Prostate gland (tissue), 2 donors: Measurements from ENCODE around the gene C1orf210.

Source experiments
- POLR2A ChIP-seq: fragments of 450-650 bp; IDR thresholded peaks from one replicate; pipeline ENCODE4 v1.6.1; 2016; ENCODE audit warnings: antibody characterized with exemption, mild to moderate bottlenecking
- POLR2AphosphoS5 ChIP-seq: sonication (generic); formaldehyde crosslinking; IDR thresholded peaks from one replicate; pipeline ENCODE4 v1.6.1; 2017; ENCODE audit warnings: antibody characterized with exemption
- TF ChIP-seq, protein P1 (sequence below), 4 experiments: fragments of 200-600 bp in 2 of 4; fragments of 450-650 bp in 2 of 4; sonication (generic) in 2 of 4; IDR thresholded peaks; 1 replicate in 3 of 4; 2 replicates in 1 of 4; pipeline ENCODE4 v1.5.1; 2016 to 2019; ENCODE audit warnings: antibody characterized with exemption in 4 of 4, mild to moderate bottlenecking in 2 of 4, moderate library complexity in 2 of 4

- TF ChIP-seq, protein P1, sequence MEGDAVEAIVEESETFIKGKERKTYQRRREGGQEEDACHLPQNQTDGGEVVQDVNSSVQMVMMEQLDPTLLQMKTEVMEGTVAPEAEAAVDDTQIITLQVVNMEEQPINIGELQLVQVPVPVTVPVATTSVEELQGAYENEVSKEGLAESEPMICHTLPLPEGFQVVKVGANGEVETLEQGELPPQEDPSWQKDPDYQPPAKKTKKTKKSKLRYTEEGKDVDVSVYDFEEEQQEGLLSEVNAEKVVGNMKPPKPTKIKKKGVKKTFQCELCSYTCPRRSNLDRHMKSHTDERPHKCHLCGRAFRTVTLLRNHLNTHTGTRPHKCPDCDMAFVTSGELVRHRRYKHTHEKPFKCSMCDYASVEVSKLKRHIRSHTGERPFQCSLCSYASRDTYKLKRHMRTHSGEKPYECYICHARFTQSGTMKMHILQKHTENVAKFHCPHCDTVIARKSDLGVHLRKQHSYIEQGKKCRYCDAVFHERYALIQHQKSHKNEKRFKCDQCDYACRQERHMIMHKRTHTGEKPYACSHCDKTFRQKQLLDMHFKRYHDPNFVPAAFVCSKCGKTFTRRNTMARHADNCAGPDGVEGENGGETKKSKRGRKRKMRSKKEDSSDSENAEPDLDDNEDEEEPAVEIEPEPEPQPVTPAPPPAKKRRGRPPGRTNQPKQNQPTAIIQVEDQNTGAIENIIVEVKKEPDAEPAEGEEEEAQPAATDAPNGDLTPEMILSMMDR (IDR thresholded peaks at IDR 0.05): no peak
- no peak for TF ChIP-seq POLR2AphosphoS5
- TF ChIP-seq POLR2A: no peak
Measured at GRCh38 chr1:43272161-43272560, 13.2 kb downstream of the C1orf210 start.
